MM.1S (cell line): ENCODE data around the gene CCSER2.

ENCODE experiments used
- DNase-seq: peaks from one replicate; pipeline ENCODE4 v3.0.0-alpha.2; 2015
- H2AFZ ChIP-seq: fragments of 300-600 bp; sonication (generic); 2 replicates; pipeline ENCODE4 v1.6.0; 2016; ENCODE audit warnings: antibody characterized with exemption, low read length
- H3F3A ChIP-seq: fragments of 300-600 bp; sonication (generic); 2 replicates; pipeline ENCODE4 v1.6.1; 2016; ENCODE audit warnings: mild to moderate bottlenecking, antibody characterized with exemption, low read length, moderate library complexity, mixed read lengths; ENCODE audit not compliant: insufficient read depth
- H3K27ac ChIP-seq: fragments of 300-600 bp; sonication (generic); 2 replicates; pipeline ENCODE4 v1.5.1; 2016; ENCODE audit warnings: mild to moderate bottlenecking, low read length
- H3K27me3 ChIP-seq: fragments of 300-600 bp; sonication (generic); replicated peaks from 2 replicates; pipeline ENCODE4 v1.6.0; 2016; ENCODE audit warnings: low read length; ENCODE audit not compliant: insufficient read depth
- H3K36me3 ChIP-seq: fragments of 300-600 bp; sonication (generic); replicated peaks from 2 replicates; pipeline ENCODE4 v1.6.1; 2016; ENCODE audit warnings: mild to moderate bottlenecking, low read length, mixed read lengths; ENCODE audit not compliant: insufficient read depth
- H3K4me1 ChIP-seq: fragments of 300-600 bp; sonication (generic); 2 replicates; pipeline ENCODE4 v1.6.1; 2016; ENCODE audit warnings: low read length, mixed read lengths
- H3K4me2 ChIP-seq: fragments of 300-600 bp; sonication (generic); 2 replicates; pipeline ENCODE4 v1.6.0; 2016; ENCODE audit warnings: low read depth, low read length
- H3K4me3 ChIP-seq: fragments of 300-600 bp; sonication (generic); 2 replicates; pipeline ENCODE4 v1.5.1; 2016; ENCODE audit warnings: low read length, mixed read lengths
- H3K79me2 ChIP-seq: fragments of 300-600 bp; sonication (generic); 2 replicates; pipeline ENCODE4 v1.6.1; 2016; ENCODE audit warnings: mixed run types, low read length, mixed read lengths
- H3K9ac ChIP-seq: fragments of 300-600 bp; sonication (generic); 2 replicates; pipeline ENCODE4 v1.6.1; 2016; ENCODE audit warnings: low read length, mixed read lengths
- H3K9me2 ChIP-seq: fragments of 300-600 bp; sonication (generic); replicated peaks from 2 replicates; pipeline ENCODE4 v1.6.1; 2016; ENCODE audit warnings: mild to moderate bottlenecking, low read length, mixed read lengths; ENCODE audit not compliant: insufficient read depth
- H3K9me3 ChIP-seq: fragments of 300-600 bp; sonication (generic); replicated peaks from 2 replicates; pipeline ENCODE4 v1.6.1; 2016; ENCODE audit warnings: mild to moderate bottlenecking, low read length, mixed read lengths; ENCODE audit not compliant: insufficient read depth
- H4K20me1 ChIP-seq: fragments of 300-600 bp; sonication (generic); 2 replicates; pipeline ENCODE4 v1.6.1; 2016; ENCODE audit warnings: mild to moderate bottlenecking, low read length, moderate library complexity, mixed read lengths; ENCODE audit not compliant: insufficient read depth
- EZH2 ChIP-seq: fragments of 300-600 bp; sonication (generic); optimal IDR thresholded peaks from 2 replicates; pipeline ENCODE3; 2017; ENCODE audit warnings: low read depth, mild to moderate bottlenecking, antibody characterized with exemption, low read length, mixed read lengths
- EZH2phosphoT487 ChIP-seq: fragments of 300-600 bp; sonication (generic); IDR thresholded peaks from 2 replicates; pipeline ENCODE4 v1.6.1; 2018; ENCODE audit warnings: antibody characterized with exemption, low read length
- TF ChIP-seq, protein P1 (sequence below): fragments of 300-600 bp; sonication (generic); IDR thresholded peaks from 2 replicates; pipeline ENCODE4 v1.5.1; 2016; ENCODE audit warnings: antibody characterized with exemption, low read length, mixed read lengths

CCSER2 gene

DNA sequence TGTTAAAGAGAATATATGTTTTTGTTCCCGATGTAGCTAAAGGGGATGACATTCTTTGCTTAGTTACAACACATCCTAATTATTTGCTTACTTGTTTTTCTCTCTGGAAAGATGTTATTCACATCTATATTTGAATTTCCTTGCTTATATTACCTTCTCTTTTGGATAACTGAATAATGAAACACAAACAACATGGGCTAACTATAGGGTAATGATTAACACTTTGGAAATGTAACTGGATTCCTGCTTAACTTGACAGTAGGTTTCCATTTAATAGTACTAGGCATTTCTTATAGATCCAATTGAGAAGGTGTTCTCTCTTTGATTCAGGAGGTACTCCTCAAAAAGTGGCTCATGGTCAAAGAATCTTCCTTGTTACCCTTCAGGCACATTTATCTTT is 141.1 kb downstream of the CCSER2 start:
- no peak for DNase-seq

DNA sequence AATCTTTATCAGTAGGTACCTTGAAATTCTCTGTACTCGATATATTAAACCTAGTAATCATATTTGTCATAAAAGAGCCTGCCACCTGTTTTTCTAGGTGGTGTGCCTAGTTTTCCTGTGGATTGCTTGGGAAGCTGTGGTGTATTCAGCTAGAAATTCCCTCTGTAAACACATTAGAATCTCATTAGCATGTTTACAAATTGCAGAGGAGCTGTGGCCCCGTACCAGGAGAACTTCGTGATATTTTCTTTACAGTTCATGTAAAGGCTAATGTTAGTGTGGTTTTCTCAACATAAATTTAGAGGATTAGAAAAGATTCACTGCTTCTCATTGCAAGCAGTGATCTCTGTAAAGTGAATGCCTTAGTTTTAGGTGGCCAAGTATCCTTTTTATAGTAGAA is 144.7 kb downstream of the CCSER2 start:
- H4K20me1 ChIP-seq: no peaks in the 10 kb centered on the region
- H3K79me2 ChIP-seq: no peaks in the 10 kb centered on the region
- H3F3A ChIP-seq: no peaks in the 10 kb centered on the region; the same call in 1 of the 2 replicates
- H3K4me2 ChIP-seq: no peak overlapping the region
- TF ChIP-seq, protein P1, sequence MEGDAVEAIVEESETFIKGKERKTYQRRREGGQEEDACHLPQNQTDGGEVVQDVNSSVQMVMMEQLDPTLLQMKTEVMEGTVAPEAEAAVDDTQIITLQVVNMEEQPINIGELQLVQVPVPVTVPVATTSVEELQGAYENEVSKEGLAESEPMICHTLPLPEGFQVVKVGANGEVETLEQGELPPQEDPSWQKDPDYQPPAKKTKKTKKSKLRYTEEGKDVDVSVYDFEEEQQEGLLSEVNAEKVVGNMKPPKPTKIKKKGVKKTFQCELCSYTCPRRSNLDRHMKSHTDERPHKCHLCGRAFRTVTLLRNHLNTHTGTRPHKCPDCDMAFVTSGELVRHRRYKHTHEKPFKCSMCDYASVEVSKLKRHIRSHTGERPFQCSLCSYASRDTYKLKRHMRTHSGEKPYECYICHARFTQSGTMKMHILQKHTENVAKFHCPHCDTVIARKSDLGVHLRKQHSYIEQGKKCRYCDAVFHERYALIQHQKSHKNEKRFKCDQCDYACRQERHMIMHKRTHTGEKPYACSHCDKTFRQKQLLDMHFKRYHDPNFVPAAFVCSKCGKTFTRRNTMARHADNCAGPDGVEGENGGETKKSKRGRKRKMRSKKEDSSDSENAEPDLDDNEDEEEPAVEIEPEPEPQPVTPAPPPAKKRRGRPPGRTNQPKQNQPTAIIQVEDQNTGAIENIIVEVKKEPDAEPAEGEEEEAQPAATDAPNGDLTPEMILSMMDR: no peak
- no peak for TF ChIP-seq EZH2
- TF ChIP-seq EZH2phosphoT487: no peak
- H3K9me2 ChIP-seq: no peaks in the 10 kb centered on the region
- no peak overlapping the region for H3K9ac ChIP-seq
- no peak overlapping the region for H3K4me3 ChIP-seq
- H2AFZ ChIP-seq: no peak overlapping the region
- H3K4me1 ChIP-seq: no peaks in the 10 kb centered on the region
- H3K36me3 ChIP-seq: no peaks in the 10 kb centered on the region
- no peaks in the 10 kb centered on the region for H3K9me3 ChIP-seq
- H3K27ac ChIP-seq: no peak overlapping the region
- no peaks in the 10 kb centered on the region for H3K27me3 ChIP-seq
- no peak for DNase-seq

More for the DNA sequence above, 141.1 kb downstream of the CCSER2 start:
- H2AFZ ChIP-seq: no peak overlapping the region
- no peak for TF ChIP-seq EZH2phosphoT487
- no peak for TF ChIP-seq EZH2
- TF ChIP-seq, protein P1: no peak
- no peaks in the 10 kb centered on the region; the same call in 1 of the 2 replicates for H3F3A ChIP-seq
- H3K4me1 ChIP-seq: no peaks in the 10 kb centered on the region
- no peak overlapping the region for H3K4me3 ChIP-seq
- H4K20me1 ChIP-seq: no peaks in the 10 kb centered on the region
- H3K36me3 ChIP-seq: no peaks in the 10 kb centered on the region
- no peak overlapping the region for H3K27ac ChIP-seq
- no peak overlapping the region for H3K9ac ChIP-seq
- H3K79me2 ChIP-seq: no peaks in the 10 kb centered on the region
- H3K27me3 ChIP-seq: no peaks in the 10 kb centered on the region
- no peaks in the 10 kb centered on the region for H3K9me3 ChIP-seq
- no peaks in the 10 kb centered on the region for H3K9me2 ChIP-seq
- H3K4me2 ChIP-seq: no peak overlapping the region

DNA sequence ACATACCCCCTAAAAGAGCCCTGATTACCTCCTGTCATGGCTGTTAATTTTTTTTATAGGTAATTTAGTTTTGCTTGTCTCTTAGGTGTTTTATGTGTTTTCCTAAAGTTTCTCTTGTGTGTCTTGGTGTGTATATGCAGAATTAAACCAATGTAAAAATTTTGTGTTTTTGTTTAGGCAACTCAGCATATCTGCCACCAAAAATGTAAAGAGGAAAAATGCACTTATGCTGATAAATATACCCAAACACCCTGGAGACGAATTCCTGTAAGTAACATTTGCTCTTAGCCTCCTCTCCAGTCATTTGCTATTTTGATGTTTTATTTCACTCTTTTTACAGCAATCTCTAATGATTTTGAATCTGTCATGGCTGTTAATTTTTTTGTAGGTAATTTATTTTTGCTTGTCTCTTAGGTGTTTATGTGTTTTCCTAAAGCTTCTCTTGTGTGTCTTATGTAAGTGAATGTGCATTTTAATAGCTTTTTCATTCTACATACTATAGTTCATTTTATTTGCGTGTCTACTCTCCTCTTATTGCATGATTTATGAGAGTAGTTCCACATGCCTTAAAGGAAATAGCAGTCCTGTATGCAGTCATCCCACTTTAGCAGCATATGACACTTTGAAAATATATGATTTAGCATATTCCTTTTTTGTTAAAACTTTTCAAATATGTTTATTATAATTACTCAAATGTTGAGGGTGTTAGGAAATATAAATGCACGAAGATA is 149.2 kb downstream of the CCSER2 start:
- Histone ChIP-seq H3K79me2 (no peaks in the 10 kb centered on the region), H3K4me2 (no peak overlapping the region), H3K27ac (no peak overlapping the region), H3K9me3 (no peaks in the 10 kb centered on the region), H4K20me1 (no peaks in the 10 kb centered on the region), H3K9ac (no peak overlapping the region), H3K9me2 (no peaks in the 10 kb centered on the region), H3K4me1 (no peaks in the 10 kb centered on the region), H3K27me3 (no peaks in the 10 kb centered on the region), H3K36me3 (no peaks in the 10 kb centered on the region), H3K4me3 (no peak overlapping the region), H3F3A (no peaks in the 10 kb centered on the region), H2AFZ (no peak overlapping the region)
- no peak for TF ChIP-seq EZH2
- no peak for TF ChIP-seq EZH2phosphoT487
- TF ChIP-seq, protein P1: no peak
- DNase-seq: no peak
